Esophagus mucosa (tissue), 1 donor: ENCODE data around the gene RGS3. TPM values are rescaled to one million over a fixed set of nuclear protein-coding genes. Genes with fewer than 3 reads are reported as not detected.

Experiments used
- ATAC-seq: fragments of 200-7000 bp; cut with Tn5 transposase; one replicate; pipeline ENCODE4 v1.9.1; 2020
- total RNA-seq: library from RNA; stranded (reverse); gene quantifications from one replicate; pipeline ENCODE4 v1.2.4, GENCODE V29; 2023
- donor health status: DM: yes; HTN: yes; CAD: no.

Gene RGS3
- total RNA-seq, 1 donor from 2014 or later: 22.8 TPM

DNA sequence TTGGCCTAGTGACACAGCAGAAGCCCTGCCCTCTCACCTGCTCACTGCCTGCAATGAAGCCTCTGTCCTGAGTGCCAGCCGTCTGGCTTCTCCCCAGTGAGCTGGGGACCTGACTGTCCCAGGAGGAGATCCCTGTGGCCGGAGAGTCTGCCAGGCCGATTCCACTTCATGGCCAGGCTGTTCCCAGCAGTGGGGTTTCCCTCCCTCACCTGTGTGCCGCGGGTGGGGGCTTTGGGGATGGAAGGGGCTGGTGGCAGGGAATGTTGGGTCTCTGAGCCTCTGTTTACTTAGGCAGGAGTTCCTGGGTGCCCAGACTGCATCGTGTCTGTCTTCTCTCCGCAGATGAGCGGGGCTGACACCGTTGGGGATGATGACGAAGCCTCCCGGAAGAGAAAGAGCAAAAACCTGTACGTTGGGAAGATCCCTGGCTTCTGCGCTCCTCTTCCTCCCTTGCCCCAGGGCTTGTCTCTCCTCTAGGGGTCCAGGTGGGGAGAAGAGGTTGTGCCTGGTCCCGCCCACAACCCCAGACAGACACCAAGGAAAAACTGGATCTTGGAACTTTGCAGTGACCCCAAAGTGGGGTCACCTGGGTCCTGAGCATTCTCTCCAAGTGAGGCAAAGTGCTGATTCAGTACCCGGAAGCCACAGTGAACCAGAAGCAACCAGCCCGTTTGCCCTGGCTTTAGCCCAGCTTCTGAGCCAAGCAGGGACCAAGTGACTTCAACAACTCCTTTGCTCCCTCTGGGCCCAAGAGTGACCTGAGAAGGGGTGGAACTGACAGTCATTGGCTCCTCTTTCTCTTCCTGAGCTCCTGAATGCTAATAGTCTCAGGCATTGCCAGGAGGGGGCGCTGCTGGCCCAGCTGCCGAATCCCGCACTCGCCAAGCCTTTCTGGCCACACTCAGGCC, 127.7 kb downstream of the RGS3 start:
- ATAC-seq: peak; percentile 71

GRCh38 chr9:113591899-113592625, 128.5 kb downstream of the RGS3 start:
- no peak for ATAC-seq

GRCh38 chr9:113592876-113593575, 129.5 kb downstream of the RGS3 start:
- no peak for ATAC-seq

GRCh38 chr9:113593682-113594281, 130.3 kb downstream of the RGS3 start:
- ATAC-seq: peak; percentile 80

DNA sequence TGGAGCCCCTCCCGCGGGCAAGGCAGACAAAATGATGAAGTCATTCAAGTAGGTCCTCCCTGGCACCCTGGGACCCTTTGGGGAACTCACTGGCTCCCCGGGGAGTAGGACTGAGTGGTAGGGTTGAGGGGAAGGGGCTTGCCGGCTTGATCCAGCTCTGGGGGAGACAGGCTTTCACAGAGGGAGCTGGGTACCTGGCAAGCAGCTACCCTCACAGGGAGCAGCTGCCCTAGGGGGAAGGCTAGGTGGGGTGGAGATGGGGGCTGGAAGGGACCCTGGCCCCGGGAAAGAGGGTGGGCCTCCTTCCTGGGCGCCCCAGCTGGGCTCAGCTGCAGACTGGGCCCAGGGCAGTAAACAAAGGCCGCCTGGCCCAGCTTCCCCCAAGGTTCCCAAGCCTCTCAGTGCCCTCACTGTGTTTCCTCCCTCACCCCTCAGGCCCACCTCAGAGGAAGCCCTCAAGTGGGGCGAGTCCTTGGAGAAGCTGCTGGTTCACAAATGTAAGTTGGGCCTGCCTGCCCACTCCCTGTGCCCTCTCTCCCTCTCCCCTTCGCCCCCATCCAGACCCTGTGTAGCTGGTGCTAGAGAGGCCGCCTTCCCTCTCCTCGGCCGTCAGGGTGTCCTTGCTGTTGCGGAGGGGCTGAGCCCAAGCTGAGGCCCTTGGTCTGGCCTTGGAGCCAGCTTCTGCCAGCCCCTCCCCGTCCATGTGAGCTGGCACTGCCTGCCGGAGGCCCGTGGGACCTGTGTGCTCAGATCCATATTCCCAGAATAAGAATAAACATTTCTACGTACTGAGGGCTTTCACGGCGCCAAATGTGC, 131.2 kb downstream of the RGS3 start:
- no peak for ATAC-seq

- ATAC-seq: no peak
These were observed 133.2 kb downstream of the RGS3 start for GRCh38 chr9:113596616-113597320.

GRCh38 chr9:113597390-113598241, 134.1 kb downstream of the RGS3 start:
- no peak for ATAC-seq

- no peak for ATAC-seq
These were observed 134.9 kb downstream of the RGS3 start for GRCh38 chr9:113598451-113598850.

GRCh38 chr9:113598883-113599282, 135.4 kb downstream of the RGS3 start:
- ATAC-seq: no peak

DNA sequence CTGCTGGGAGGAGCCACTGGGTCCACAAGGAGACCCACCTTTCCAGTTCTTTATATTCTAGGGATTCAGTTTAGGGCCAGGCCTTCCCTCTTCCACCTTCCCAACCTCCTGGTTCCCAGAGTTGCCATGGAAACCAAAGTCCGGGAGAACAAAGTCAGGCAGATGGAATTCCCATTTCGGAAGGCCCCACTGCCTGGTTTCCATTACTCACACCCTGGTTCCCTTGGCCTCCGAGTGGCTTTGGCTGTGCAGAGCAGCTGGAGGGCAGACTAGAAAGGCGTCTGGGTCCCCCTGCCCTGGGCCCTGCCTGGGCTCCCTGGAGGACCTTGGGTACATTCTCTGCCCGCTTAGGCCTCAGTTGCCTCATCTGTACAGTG, 136.1 kb downstream of the RGS3 start:
- no peak for ATAC-seq

DNA sequence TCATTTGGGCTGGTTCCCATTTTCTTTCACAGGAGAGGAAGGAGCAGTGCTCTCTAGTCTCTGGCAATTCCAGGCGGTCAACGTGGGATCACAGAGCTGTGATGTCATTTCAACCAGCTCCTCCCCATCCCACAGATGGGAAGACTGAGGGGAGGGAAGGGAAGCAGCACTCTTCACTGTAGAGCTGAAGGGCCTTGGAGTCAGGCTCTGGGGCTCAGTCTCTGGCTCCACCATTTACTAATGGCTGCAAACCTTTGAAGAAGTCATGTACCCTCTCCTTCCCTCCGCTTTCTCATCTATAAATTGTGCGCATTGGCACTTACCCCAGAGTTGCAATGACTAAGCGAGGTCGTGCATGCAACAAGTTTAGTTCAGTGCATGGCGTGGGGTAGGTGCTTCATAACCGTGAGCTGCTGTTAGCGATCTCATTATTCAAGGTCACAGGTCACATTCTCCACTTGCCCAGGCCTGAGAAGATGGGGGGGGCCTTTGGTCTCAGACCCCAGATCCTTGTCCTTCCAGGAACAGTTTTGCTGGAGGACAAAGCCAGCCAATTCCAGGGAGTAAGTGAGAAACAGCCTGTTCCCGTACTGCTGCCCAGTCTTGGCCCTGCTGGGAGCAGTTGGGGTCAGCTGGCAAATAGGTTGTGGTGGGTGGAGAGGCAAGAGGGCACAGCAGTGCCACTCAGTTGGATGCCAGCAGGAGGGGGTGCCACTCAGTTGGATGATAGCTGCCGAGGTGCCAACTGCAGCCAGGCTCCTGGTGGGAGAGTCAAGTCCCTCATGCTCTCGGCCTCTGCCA, 136.7 kb downstream of the RGS3 start:
- peak; percentile 7 for ATAC-seq

DNA sequence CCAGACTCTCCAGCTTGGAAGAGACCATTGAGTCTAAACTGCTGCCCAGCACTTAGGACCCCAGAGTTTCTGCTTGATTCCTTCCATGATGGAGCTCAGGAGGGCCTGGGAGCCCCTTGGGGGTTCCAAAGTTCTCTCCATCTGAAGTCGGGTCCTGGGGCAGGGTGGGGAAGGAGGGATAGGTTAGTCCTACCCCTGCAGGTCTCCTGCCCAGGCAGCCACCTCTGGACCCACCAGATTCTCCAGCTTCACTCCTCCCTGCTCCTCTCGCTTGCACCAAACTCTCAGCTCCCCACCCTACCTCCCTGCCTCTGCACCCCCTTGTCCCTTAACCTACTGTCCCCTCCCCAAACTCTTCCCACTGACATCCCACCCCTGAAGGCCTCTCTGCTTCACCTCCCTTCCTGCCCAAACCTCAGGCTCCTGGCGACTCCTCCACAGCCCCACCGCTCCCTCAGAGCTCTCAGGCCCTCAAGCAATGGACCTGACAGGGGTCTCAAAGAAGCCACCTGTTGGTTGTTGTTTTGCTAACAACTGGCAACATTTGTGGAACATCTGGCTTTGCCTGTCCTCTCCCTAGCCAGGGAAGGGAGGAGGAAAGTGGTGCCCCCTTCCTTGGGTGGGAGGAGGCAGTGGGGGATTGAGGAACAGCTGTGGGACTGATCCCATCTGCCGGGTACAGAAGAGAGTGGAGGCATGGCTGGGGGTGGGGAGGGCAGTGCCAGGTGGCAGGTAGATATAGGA, 137.5 kb downstream of the RGS3 start:
- no peak for ATAC-seq

DNA sequence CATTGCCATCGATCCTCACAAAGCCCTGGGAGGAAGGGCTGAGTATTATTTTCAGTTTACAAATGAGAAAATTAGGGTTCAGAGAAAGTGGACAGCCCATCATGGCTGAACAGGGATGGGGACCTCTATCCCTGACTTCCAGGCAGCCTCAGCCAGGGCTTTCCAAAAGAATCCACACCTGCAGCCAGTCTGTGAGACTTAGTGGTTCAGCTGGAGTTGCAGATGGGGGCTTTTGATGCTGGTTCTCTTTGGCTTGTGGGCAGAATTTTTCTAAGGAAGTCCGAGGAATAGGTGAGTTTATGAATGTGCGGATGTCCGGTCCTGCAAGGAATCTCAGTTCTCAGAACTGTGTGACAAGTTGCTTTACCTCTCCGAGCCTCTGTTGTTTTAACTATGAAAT, 138.1 kb downstream of the RGS3 start:
- ATAC-seq: no peak

DNA sequence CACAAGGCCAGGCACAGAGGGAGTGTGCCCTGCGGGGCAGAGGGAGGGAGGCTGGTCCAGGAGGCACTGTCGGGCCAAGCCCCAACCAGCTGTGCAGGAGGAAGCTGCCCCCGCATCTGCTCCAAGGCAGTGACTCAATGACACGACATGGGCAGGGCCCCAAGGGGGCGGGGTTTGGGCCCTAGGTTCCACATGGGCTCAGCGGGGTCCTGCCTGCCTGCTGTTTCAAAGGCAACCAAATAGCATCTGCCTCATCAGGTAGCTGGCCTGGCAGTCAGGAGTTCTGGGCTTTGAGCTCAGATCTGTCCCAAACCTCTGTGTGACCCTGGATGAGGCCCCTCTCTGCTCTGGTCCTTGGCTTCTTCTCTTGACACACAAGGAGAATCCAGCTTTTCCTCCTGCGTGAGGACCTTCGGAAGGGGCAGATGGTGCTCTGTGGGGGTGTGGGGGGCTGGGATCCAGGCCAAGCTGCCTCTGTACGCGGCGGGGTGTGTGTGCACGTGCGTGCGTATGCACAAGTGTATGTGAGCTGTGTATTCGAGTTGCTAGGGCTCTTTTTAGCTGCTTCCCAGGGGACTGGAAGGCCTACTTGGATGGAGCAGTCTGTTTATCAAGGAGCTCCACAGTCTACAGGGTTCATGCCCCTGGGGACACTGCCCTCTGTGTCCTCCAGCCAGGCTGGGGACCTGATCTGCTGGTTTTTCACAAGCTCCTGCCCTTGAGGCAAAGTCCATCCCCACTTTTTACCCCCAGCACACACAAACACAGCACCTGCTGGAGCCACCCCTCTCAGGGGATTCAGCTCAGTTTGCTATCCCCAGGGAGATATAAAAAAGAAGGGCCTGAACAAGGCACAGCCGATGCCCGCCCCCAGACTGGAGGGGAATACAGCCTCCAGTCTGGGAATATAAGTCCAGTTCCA, 138.9 kb downstream of the RGS3 start:
- ATAC-seq: peak; percentile 84

GRCh38 chr9:113603048-113603375, 139.5 kb downstream of the RGS3 start:
- ATAC-seq: no peak

DNA sequence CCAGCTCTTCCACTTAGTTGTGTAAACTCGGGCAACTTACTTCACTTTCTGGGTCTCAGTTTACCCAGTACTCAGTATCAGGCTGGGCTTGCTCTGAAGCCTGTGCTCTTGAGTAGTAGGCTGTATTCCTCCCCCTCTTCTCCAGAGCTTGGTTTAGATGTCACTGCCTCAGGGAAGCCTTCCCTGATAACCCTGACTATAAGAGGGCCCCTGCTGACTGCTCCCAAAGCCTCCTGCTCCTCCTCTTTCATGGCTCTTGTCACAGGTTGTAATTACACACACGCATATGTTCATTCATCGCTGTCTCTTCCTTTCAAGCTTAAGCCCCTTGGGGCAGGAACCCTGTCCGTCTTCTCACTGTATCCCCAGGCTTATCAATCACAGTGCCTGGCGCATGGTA, 140.2 kb downstream of the RGS3 start:
- no peak for ATAC-seq

DNA sequence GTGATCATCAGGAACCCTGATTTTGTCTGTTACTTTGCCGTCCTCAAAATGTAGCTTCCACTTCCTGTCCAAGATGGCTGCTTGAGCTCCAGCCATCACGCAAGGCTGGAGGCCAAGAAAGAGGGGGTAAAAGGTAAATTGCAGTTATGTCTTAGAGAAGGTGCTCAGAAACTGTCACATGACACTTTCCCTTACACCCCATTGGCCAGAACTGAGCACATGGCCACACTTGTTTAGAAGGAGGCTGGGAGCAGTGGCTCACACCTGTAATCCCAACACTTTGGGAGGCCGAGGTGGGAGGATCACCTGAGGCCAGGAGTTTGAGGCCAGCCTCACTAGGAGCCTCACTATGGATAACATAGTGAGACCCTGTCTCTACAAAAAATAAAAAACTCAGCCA, 140.9 kb downstream of the RGS3 start:
- no peak for ATAC-seq

DNA sequence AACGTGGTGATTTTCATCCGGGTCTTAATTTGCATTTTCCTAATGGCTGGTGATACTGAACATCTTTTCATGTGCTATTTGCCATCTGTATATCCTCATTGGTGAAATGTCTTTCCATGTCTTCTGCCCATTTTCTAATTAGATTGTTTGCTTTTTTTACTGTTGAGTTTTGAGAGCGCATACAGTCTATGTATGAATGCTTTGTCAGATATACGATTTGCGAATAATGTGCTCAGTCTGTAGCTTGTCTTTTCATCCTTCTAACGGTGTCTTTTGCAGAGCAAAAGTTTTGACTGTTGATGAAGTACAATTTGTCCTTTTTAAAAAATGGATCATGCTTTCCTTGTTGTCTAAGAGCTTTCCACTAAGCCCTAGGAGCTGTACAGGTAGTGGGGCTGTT, 143.0 kb downstream of the RGS3 start:
- no peak for ATAC-seq
